A549 (cell line): ENCODE data around the gene PCNX1. TPM values are rescaled to one million over a fixed set of nuclear protein-coding genes. Genes with fewer than 3 reads are reported as not detected.

ENCODE experiments used
- ATAC-seq, 2 experiments: fragments of 200-7000 bp in 1 of 2; fragments of >200 bp in 1 of 2; cut with Nextera tagmentation in 1 of 2; cut with Tn5 transposase in 1 of 2; 3 replicates each; pipeline versions ENCODE4 v1.8.0 to v1.9.1; 2018 to 2020; ENCODE audit warnings: mild to moderate bottlenecking in 1 of 2, moderate library complexity in 1 of 2
- CTCF ChIA-PET: fragments of 300-600 bp; sonication (Branson Sonifier 250); formaldehyde crosslinking; extraction: SDS; loops from one replicate; lab custom pipeline; 2021; ENCODE audit warnings: antibody characterized with exemption, inconsistent platforms; lab: Yijun Ruan, JAX
- POLR2A ChIA-PET: fragments of 350-600 bp; formaldehyde crosslinking; extraction: SDS; loops from one replicate; lab custom pipeline; 2021; ENCODE audit warnings: antibody characterized with exemption, inconsistent platforms; lab: Yijun Ruan, JAX
- DNase-seq, 2 experiments: peaks; one replicate each; pipeline versions ENCODE4 v3.0.0 to v3.0.0-alpha.2; 2011 to 2016; ENCODE audit warnings: low read depth in 1 of 2, low spot score in 1 of 2
- FAIRE-seq: peaks from 2 replicates; lab custom pipeline; 2011; peaks lifted over from hg19 to GRCh38; lab: Jason Lieb, UNC
- H3K27ac ChIP-seq, 2 experiments: fragments of >200 bp; sonication (Bioruptor Twin); formaldehyde crosslinking; 3 replicates each; pipeline ENCODE4 v1.5.1; 2016 to 2017
- H3K4me1 ChIP-seq: fragments of >200 bp; sonication (Bioruptor Twin); formaldehyde crosslinking; 3 replicates; pipeline ENCODE4 v1.6.1; 2016
- H3K4me2 ChIP-seq: fragments of >200 bp; sonication (Bioruptor Twin); formaldehyde crosslinking; 3 replicates; pipeline ENCODE4 v1.6.1; 2016
- H3K4me3 ChIP-seq: fragments of >200 bp; sonication (Bioruptor Twin); formaldehyde crosslinking; 3 replicates; pipeline ENCODE4 v1.5.1; 2016
- H3K9me3 ChIP-seq: fragments of >200 bp; sonication (Bioruptor Twin); formaldehyde crosslinking; 3 replicates; pipeline ENCODE4 v1.6.1; 2016
- BCL3 ChIP-seq: fragments of >200 bp; sonication (Bioruptor Twin); formaldehyde crosslinking; IDR thresholded peaks from 3 replicates; pipeline ENCODE4 v1.6.1; 2016
- CBX8 ChIP-seq: fragments of 200-600 bp; sonication (generic); IDR thresholded peaks from 2 replicates; pipeline ENCODE4 v1.6.1; 2016
- CHD4 ChIP-seq: fragments of 200-600 bp; sonication (generic); IDR thresholded peaks from 2 replicates; pipeline ENCODE4 v1.6.1; 2016; ENCODE audit warnings: antibody characterized with exemption, mild to moderate bottlenecking, borderline replicate concordance
- ESRRA ChIP-seq: fragments of 150-350 bp; IDR thresholded peaks from 2 replicates; pipeline ENCODE4 v1.6.1; 2014; ENCODE audit warnings: mild to moderate bottlenecking, low read length, borderline replicate concordance
- FOXS1 ChIP-seq: fragments of 250-450 bp; sonication (Bioruptor Pico); IDR thresholded peaks from 2 replicates; pipeline ENCODE4 v1.5.0; 2020; ENCODE audit warnings: mild to moderate bottlenecking, moderate library complexity
- GATA3 ChIP-seq: IDR thresholded peaks from 2 replicates; pipeline ENCODE4 v1.6.1; 2012; ENCODE audit warnings: borderline replicate concordance
- KDM5A ChIP-seq: fragments of 200-600 bp; sonication (generic); IDR thresholded peaks from 2 replicates; pipeline ENCODE4 v1.6.1; 2016; ENCODE audit warnings: antibody characterized with exemption, mild to moderate bottlenecking
- MYC ChIP-seq: IDR thresholded peaks from 2 replicates; pipeline ENCODE4 v1.6.1; 2012; ENCODE audit warnings: mild to moderate bottlenecking, inconsistent platforms, low read length, improper control_type of control experiment, borderline replicate concordance
- NPAS2 ChIP-seq: fragments of 250-450 bp; sonication (Bioruptor Pico); IDR thresholded peaks from 2 replicates; pipeline ENCODE4 v1.8.0; 2022; ENCODE audit warnings: mild to moderate bottlenecking, moderate library complexity, borderline replicate concordance
- NR3C1 ChIP-seq: fragments of >200 bp; sonication (Bioruptor Twin); formaldehyde crosslinking; IDR thresholded peaks from 3 replicates; pipeline ENCODE4 v1.6.1; 2017
- RFX5 ChIP-seq: fragments of 450-650 bp; IDR thresholded peaks from 2 replicates; pipeline ENCODE4 v1.7.1; 2014; ENCODE audit warnings: antibody characterized with exemption, mild to moderate bottlenecking, moderate library complexity
- ZFP36 ChIP-seq: fragments of 450-650 bp; IDR thresholded peaks from 2 replicates; pipeline ENCODE4 v1.6.1; 2014; ENCODE audit warnings: borderline replicate concordance; ENCODE audit not compliant: partially characterized antibody
- WGBS: methylation state at CpG from one replicate; pipeline ENCODE4 v1.1.6; 2017; ENCODE audit errors: missing lambda C conversion rate; 5-methylcytosine and 5-hydroxymethylcytosine counted together
- polyA plus RNA-seq, 4 experiments: library from polyadenylated mRNA; depleted of rRNA in 3 of 4; stranded (reverse); fragments of >200 nt; fragmentation: RNase III in 1 of 4; extraction: RNeasy Plus Mini Kit Qiagen cat#74134 plus additional on column Dnase treatment in 1 of 4; gene quantifications; 2 replicates in 3 of 4; 3 replicates in 1 of 4; pipeline ENCODE4 v1.2.3, GENCODE V29; 2011 to 2017
- TF ChIP-seq, protein P1 (sequence below): fragments of 200-600 bp; sonication (generic); IDR thresholded peaks from 2 replicates; pipeline ENCODE4 v1.6.1; 2016; ENCODE audit warnings: antibody characterized with exemption, mild to moderate bottlenecking, moderate library complexity

The PCNX1 gene
- polyA plus RNA-seq, 2 of the 4 experiments (the other 2 are of a cell fraction): 10.4 to 45.0 TPM

GRCh38 chr14:70884595-70885342 lies 22.5 kb upstream of the PCNX1 start:
- POLR2A ChIA-PET: no interaction called here
- H3K4me3 ChIP-seq: no peak overlapping the region
- H3K9me3 ChIP-seq: no peaks in the 10 kb centered on the region
- CTCF ChIA-PET: interaction anchor here (1.0 to 4.0 kb wide), 4 partner anchors 11 to 88 kb away, joined by 3 to 16 read pairs (median 6); partner anchors contain the start of gene PCNX1
- DNase-seq: no peak
- no peaks in the 10 kb centered on the region for H3K4me1 ChIP-seq
- 70% methylated on average over 8 of the region's 8 CpGs for WGBS
- no peak overlapping the region for H3K4me2 ChIP-seq
- TF ChIP-seq FOXS1 (no peak), GATA3 (no peak), RFX5 (no peak), ESRRA (no peak), CHD4 (no peak), CBX8 (no peak), NR3C1 (no peak), BCL3 (no peak)
- TF ChIP-seq, protein P1, sequence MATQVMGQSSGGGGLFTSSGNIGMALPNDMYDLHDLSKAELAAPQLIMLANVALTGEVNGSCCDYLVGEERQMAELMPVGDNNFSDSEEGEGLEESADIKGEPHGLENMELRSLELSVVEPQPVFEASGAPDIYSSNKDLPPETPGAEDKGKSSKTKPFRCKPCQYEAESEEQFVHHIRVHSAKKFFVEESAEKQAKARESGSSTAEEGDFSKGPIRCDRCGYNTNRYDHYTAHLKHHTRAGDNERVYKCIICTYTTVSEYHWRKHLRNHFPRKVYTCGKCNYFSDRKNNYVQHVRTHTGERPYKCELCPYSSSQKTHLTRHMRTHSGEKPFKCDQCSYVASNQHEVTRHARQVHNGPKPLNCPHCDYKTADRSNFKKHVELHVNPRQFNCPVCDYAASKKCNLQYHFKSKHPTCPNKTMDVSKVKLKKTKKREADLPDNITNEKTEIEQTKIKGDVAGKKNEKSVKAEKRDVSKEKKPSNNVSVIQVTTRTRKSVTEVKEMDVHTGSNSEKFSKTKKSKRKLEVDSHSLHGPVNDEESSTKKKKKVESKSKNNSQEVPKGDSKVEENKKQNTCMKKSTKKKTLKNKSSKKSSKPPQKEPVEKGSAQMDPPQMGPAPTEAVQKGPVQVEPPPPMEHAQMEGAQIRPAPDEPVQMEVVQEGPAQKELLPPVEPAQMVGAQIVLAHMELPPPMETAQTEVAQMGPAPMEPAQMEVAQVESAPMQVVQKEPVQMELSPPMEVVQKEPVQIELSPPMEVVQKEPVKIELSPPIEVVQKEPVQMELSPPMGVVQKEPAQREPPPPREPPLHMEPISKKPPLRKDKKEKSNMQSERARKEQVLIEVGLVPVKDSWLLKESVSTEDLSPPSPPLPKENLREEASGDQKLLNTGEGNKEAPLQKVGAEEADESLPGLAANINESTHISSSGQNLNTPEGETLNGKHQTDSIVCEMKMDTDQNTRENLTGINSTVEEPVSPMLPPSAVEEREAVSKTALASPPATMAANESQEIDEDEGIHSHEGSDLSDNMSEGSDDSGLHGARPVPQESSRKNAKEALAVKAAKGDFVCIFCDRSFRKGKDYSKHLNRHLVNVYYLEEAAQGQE: no peak
- no peak overlapping the region for H3K27ac ChIP-seq
- FAIRE-seq: no peak
- ATAC-seq: no peak

GRCh38 chr14:70885343-70886022 lies 21.8 kb upstream of the PCNX1 start:
- H3K4me3 ChIP-seq: no peak overlapping the region
- FAIRE-seq: no peak
- CTCF ChIA-PET: interaction anchor here (1.7 to 4.0 kb wide), 2 partner anchors 21 to 68 kb away, joined by 8 to 16 read pairs; partner anchors contain the start of gene PCNX1
- TF ChIP-seq KDM5A (no peak), BCL3 (no peak), ZFP36 (no peak), RFX5 (no peak), MYC (no peak), CBX8 (no peak), NPAS2 (CRISPR knock-in tag) (no peak)
- TF ChIP-seq, protein P1: no peak
- TF ChIP-seq, all 56 proteins: peak for 0
- no peaks in the 10 kb centered on the region for H3K9me3 ChIP-seq
- ATAC-seq: no peak
- H3K4me2 ChIP-seq: no peak overlapping the region
- no peak overlapping the region for H3K27ac ChIP-seq
- no peaks in the 10 kb centered on the region for H3K4me1 ChIP-seq
- no peak for DNase-seq
- POLR2A ChIA-PET: no interaction called here
- WGBS: 38% methylated on average over 5 of the region's 5 CpGs
